ENCODE data around the gene MGAT5.

GRCh38 chr2:134323777-134324176 is 69.9 kb downstream of the MGAT5 start:
- no peak for TF ChIP-seq CTCF (IDR thresholded peaks at IDR 0.05)
- no peak for TF ChIP-seq POLR2A (IDR thresholded peaks at IDR 0.05)
